NT2/D1 (cell line): ENCODE measurements around the gene GOPC.

Source experiments
- YY1 ChIP-seq: IDR thresholded peaks from 2 replicates; pipeline ENCODE4 v1.6.1; 2011; ENCODE audit not compliant: insufficient read length, insufficient read depth
- ZNF274 ChIP-seq: IDR thresholded peaks from 2 replicates; pipeline ENCODE4 v1.6.1; 2011; ENCODE audit warnings: mild to moderate bottlenecking, low read depth, low read length

DNA sequence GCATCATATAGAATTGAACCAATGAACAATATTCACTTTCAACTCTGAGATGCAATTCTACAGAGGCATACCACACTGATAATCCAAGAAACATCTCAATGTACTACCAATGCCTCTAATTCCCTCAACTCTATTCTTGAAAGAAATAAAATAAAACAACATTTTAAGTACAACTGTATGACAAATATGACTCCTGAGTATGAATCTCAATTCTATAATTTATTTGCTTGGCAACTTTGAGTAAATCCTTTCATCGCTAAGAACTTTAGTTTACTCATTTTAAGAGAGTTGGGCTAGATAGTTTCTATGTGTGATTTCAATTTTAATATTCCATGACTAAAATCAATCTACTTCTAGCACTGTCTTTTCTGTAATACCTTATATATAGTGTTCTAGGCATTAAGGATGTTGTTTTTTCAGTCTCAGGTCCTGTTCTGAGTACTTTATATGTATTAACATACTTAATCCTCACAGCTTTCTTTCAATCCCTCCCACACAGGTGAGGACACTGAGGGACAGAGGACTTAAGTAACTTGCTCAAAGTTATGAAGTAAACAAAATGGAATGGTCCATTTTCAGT is 33.4 kb downstream of the GOPC start:
- TF ChIP-seq YY1 (no peak), ZNF274 (no peak)
